Panc1 (cell line): ENCODE measurements around the gene HTR3C. TPM values are rescaled to one million over a fixed set of nuclear protein-coding genes. Genes with fewer than 3 reads are reported as not detected.

Source experiments
- ATAC-seq: fragments of 200-7000 bp; cut with Tn5 transposase; 2 replicates; pipeline ENCODE4 v1.9.1; 2020; ENCODE audit warnings: mild to moderate bottlenecking, moderate library complexity
- BruUV-seq: library from RNA; stranded (reverse); fragments of 400-500 nt; replicated peaks from 2 replicates; lab custom pipeline; 2021; lab: Mats Ljungman, UMichigan
- CTCF ChIA-PET: fragments of 300-600 bp; sonication (Branson Sonifier 250); formaldehyde crosslinking; loops from one replicate; lab custom pipeline; 2022; ENCODE audit warnings: antibody characterized with exemption; lab: Charles Lee
- POLR2A ChIA-PET: fragments of 300-600 bp; sonication (Branson Sonifier 250); formaldehyde crosslinking; loops from one replicate; lab custom pipeline; 2022; ENCODE audit warnings: antibody characterized with exemption; lab: Charles Lee
- DNase-seq: peaks from one replicate; pipeline ENCODE4 v3.0.0-alpha.2; 2010; ENCODE audit warnings: low read depth, low spot score
- H3K27ac ChIP-seq: 2 replicates; pipeline ENCODE4 v1.5.1; 2011; ENCODE audit warnings: mild to moderate bottlenecking, low read length, inconsistent platforms
- H3K27me3 ChIP-seq: fragments of 200-500 bp; sonication (Bioruptor generic); 2 replicates; pipeline ENCODE4 v1.6.0; 2014; ENCODE audit warnings: low read length, inconsistent platforms; ENCODE audit not compliant: control insufficient read depth, insufficient read depth
- H3K36me3 ChIP-seq: fragments of 200-500 bp; sonication (Bioruptor generic); 2 replicates; pipeline ENCODE4 v1.5.1; 2014; ENCODE audit warnings: inconsistent platforms, mild to moderate bottlenecking, low read length, moderate library complexity; ENCODE audit not compliant: control insufficient read depth, insufficient read depth
- H3K4me1 ChIP-seq: 2 replicates; pipeline ENCODE4 v1.5.1; 2011; ENCODE audit warnings: inconsistent platforms, mild to moderate bottlenecking, low read length, moderate library complexity; ENCODE audit not compliant: control insufficient read depth, insufficient read depth
- H3K4me3 ChIP-seq, 2 experiments: 2 replicates each; pipeline ENCODE4 v1.5.1; 2011 to 2012; ENCODE audit warnings: low read depth in 2 of 2, low read length in 2 of 2, mild to moderate bottlenecking in 2 of 2, inconsistent platforms in 1 of 2, moderate library complexity in 1 of 2
- H3K9me3 ChIP-seq: fragments of 200-500 bp; sonication (Bioruptor generic); 2 replicates; pipeline ENCODE4 v1.5.1; 2014; ENCODE audit warnings: low read depth, mild to moderate bottlenecking, inconsistent platforms, low read length, moderate library complexity; ENCODE audit not compliant: control insufficient read depth, insufficient read depth
- POLR2AphosphoS5 ChIP-seq: IDR thresholded peaks from 2 replicates; pipeline ENCODE4 v1.6.1; 2012; ENCODE audit warnings: mild to moderate bottlenecking, low read depth, low read length, moderate library complexity
- SIN3A ChIP-seq: IDR thresholded peaks from 2 replicates; pipeline ENCODE4 v1.6.1; 2012; ENCODE audit warnings: low read depth, mild to moderate bottlenecking, low read length, moderate library complexity, borderline replicate concordance; ENCODE audit not compliant: insufficient read depth
- TCF7L2 ChIP-seq: IDR thresholded peaks from 2 replicates; pipeline ENCODE4 v1.6.1; 2011; ENCODE audit warnings: mild to moderate bottlenecking, low read depth, low read length, inconsistent platforms
- in situ Hi-C: cut with HindIII; loops from 2 replicates; pipeline ENCODE4 v1.10.0; 2016; ENCODE audit warnings: low sequenced_read_pairs, low pct_unique_long_range_greater_than_20kb
- intact Hi-C: fragments of 100-400 bp; cut with micrococcal nuclease; formaldehyde crosslinking; loops from one replicate; pipeline ENCODE4 v1.10.0; 2022; ENCODE audit not compliant: unreplicated experiment
- total RNA-seq: library from RNA; stranded (reverse); gene quantifications from one replicate; pipeline ENCODE4 v1.2.1, GENCODE V29; 2021; ENCODE audit not compliant: unreplicated experiment
- TF ChIP-seq, protein P1 (sequence below), 2 experiments: IDR thresholded peaks; 2 replicates each; pipeline ENCODE4 v1.6.1; 2011 to 2012; ENCODE audit warnings: low read depth in 2 of 2, control low read depth in 1 of 2, low read length in 1 of 2, mild to moderate bottlenecking in 1 of 2, moderate library complexity in 1 of 2; ENCODE audit not compliant: insufficient read depth in 1 of 2
- TF ChIP-seq, protein P2 (sequence below): fragments of 450-650 bp; IDR thresholded peaks from 2 replicates; pipeline ENCODE4 v1.5.1; 2017; ENCODE audit warnings: mild to moderate bottlenecking

Gene HTR3C
- total RNA-seq, 1 experiment from 2014 or later, result not detected

DNA sequence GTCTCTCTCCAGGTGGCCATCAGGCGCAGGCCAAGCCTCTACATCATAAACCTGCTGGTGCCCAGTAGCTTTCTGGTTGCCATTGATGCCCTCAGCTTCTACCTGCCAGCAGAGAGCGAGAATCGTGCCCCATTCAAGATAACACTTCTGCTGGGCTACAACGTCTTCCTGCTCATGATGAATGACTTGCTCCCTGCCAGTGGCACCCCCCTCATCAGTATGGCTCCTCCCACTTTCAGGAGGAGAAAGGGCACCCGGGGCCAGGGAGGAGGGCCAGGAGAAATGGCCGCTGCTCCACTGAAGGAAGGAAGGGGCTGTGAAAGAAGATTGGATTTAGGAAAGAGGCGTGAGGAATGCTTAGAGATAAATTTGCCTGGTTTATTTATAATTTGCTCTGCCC lies 6.6 kb downstream of the HTR3C start:
- Histone ChIP-seq H3K27ac (no peak overlapping the region), H3K4me1 (no peaks in the 10 kb centered on the region), H3K9me3 (no peaks in the 10 kb centered on the region), H3K27me3 (no peaks in the 10 kb centered on the region; the same call in 1 of the 2 replicates), H3K36me3 (no peaks in the 10 kb centered on the region), H3K4me3 (no peak overlapping the region)
- ChIA-PET CTCF (no interaction called here), POLR2A (no interaction called here)
- ATAC-seq (no peak), DNase-seq (no peak)
- intact Hi-C loops (no loop called here), in situ Hi-C loops (no loop called here)
- BruUV-seq, result no TSS peak
- TF ChIP-seq TCF7L2 (no peak), POLR2AphosphoS5 (no peak), SIN3A (no peak)
- TF ChIP-seq, protein P1, sequence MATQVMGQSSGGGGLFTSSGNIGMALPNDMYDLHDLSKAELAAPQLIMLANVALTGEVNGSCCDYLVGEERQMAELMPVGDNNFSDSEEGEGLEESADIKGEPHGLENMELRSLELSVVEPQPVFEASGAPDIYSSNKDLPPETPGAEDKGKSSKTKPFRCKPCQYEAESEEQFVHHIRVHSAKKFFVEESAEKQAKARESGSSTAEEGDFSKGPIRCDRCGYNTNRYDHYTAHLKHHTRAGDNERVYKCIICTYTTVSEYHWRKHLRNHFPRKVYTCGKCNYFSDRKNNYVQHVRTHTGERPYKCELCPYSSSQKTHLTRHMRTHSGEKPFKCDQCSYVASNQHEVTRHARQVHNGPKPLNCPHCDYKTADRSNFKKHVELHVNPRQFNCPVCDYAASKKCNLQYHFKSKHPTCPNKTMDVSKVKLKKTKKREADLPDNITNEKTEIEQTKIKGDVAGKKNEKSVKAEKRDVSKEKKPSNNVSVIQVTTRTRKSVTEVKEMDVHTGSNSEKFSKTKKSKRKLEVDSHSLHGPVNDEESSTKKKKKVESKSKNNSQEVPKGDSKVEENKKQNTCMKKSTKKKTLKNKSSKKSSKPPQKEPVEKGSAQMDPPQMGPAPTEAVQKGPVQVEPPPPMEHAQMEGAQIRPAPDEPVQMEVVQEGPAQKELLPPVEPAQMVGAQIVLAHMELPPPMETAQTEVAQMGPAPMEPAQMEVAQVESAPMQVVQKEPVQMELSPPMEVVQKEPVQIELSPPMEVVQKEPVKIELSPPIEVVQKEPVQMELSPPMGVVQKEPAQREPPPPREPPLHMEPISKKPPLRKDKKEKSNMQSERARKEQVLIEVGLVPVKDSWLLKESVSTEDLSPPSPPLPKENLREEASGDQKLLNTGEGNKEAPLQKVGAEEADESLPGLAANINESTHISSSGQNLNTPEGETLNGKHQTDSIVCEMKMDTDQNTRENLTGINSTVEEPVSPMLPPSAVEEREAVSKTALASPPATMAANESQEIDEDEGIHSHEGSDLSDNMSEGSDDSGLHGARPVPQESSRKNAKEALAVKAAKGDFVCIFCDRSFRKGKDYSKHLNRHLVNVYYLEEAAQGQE (IDR thresholded peaks at IDR 0.05; ENCODE audit: insufficient read depth in 1 of 2, low read depth in 2 of 2, low read length in 1 of 2), result no peak
- TF ChIP-seq, protein P2, sequence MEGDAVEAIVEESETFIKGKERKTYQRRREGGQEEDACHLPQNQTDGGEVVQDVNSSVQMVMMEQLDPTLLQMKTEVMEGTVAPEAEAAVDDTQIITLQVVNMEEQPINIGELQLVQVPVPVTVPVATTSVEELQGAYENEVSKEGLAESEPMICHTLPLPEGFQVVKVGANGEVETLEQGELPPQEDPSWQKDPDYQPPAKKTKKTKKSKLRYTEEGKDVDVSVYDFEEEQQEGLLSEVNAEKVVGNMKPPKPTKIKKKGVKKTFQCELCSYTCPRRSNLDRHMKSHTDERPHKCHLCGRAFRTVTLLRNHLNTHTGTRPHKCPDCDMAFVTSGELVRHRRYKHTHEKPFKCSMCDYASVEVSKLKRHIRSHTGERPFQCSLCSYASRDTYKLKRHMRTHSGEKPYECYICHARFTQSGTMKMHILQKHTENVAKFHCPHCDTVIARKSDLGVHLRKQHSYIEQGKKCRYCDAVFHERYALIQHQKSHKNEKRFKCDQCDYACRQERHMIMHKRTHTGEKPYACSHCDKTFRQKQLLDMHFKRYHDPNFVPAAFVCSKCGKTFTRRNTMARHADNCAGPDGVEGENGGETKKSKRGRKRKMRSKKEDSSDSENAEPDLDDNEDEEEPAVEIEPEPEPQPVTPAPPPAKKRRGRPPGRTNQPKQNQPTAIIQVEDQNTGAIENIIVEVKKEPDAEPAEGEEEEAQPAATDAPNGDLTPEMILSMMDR, result no peak

DNA sequence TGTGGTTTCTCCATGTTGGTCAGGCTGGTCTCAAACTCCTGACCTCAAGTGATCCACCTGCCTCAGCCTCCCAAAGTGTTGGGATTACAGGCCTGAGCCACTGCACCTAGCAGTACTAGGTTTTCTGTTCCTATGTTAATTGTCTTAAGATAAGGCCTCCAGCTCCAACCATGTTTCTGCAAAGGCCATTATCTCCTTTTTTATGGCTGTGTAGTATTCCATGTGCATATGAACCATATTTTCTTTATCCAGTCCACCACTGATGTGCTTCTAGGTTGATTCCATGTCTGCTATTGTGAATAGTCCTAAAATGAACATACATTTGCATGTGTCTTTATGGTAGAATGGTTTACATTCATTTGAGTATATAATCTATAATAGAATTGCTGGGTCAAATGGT lies 9.8 kb downstream of the HTR3C start:
- Histone ChIP-seq H3K9me3 (no peaks in the 10 kb centered on the region), H3K4me3 (no peak overlapping the region), H3K36me3 (no peaks in the 10 kb centered on the region), H3K4me1 (no peaks in the 10 kb centered on the region), H3K27me3 (no peaks in the 10 kb centered on the region; the same call in 1 of the 2 replicates), H3K27ac (no peak overlapping the region)
- ChIA-PET CTCF (no interaction called here), POLR2A (interaction anchor here (0.6 kb wide), 1 partner anchor 13 kb away, joined by 3 read pairs; no protein-coding TSS in a partner anchor)
- ATAC-seq (no peak), DNase-seq (no peak)
- intact Hi-C loops, result no loop called here
- in situ Hi-C loops, result no loop called here
- TF ChIP-seq, protein P2, result no peak
- no peak for TF ChIP-seq SIN3A
- TF ChIP-seq, protein P1 (IDR thresholded peaks at IDR 0.05; ENCODE audit: insufficient read depth in 1 of 2, low read depth in 2 of 2, low read length in 1 of 2), result no peak
- TF ChIP-seq POLR2AphosphoS5, result no peak
- TF ChIP-seq TCF7L2, result no peak
- BruUV-seq, result no TSS peak
